Keratinocyte (primary cell): ENCODE results near the gene MYCBP2. TPM values are rescaled to one million over a fixed set of nuclear protein-coding genes. Genes with fewer than 3 reads are reported as not detected.

Source experiments
- DNase-seq: peaks from one replicate; pipeline ENCODE4 v3.0.0-alpha.2; 2011; ENCODE audit warnings: low read depth, missing footprints, low spot score
- FAIRE-seq: peaks from 2 replicates; lab custom pipeline; 2011; peaks lifted over from hg19 to GRCh38; lab: Jason Lieb, UNC
- H2AFZ ChIP-seq: 2 replicates; pipeline ENCODE4 v1.6.0; 2012; ENCODE audit warnings: low read length, control low read depth, inconsistent platforms; ENCODE audit not compliant: control insufficient read depth
- H3K27ac ChIP-seq: 2 replicates; pipeline ENCODE4 v1.5.1; 2011; ENCODE audit warnings: low read length; ENCODE audit not compliant: control insufficient read depth, insufficient read depth
- H3K27me3 ChIP-seq: 3 replicates; pipeline ENCODE4 v1.6.0; 2011; ENCODE audit warnings: low read length; ENCODE audit not compliant: control insufficient read depth, insufficient read depth; ENCODE audit errors: extremely low read depth
- H3K36me3 ChIP-seq, 2 experiments: 2 replicates in 1 of 2; 3 replicates in 1 of 2; pipeline ENCODE4 v1.5.1; 2011; ENCODE audit warnings: low read length in 2 of 2, mild to moderate bottlenecking in 1 of 2; ENCODE audit not compliant: control insufficient read depth in 2 of 2, insufficient read depth in 2 of 2; ENCODE audit errors: extremely low read depth in 1 of 2
- H3K4me1 ChIP-seq: 3 replicates; pipeline ENCODE4 v1.5.1; 2011; ENCODE audit warnings: low read length; ENCODE audit not compliant: control insufficient read depth, insufficient read depth; ENCODE audit errors: extremely low read depth
- H3K4me2 ChIP-seq: 3 replicates; pipeline ENCODE4 v1.6.0; 2011; ENCODE audit warnings: low read depth, low read length; ENCODE audit not compliant: control insufficient read depth, insufficient read depth; ENCODE audit errors: extremely low read depth
- H3K4me3 ChIP-seq, 3 experiments: fragments of 200-600 bp in 1 of 3; sonication (generic) in 1 of 3; 2 replicates in 2 of 3; 3 replicates in 1 of 3; pipeline ENCODE4 v1.5.1; 2011 to 2016; ENCODE audit warnings: low read length in 3 of 3, mild to moderate bottlenecking in 3 of 3, control low read depth in 2 of 3, inconsistent platforms in 1 of 3, low read depth in 1 of 3, mixed read lengths in 1 of 3, mixed run types in 1 of 3, moderate library complexity in 1 of 3; ENCODE audit not compliant: control insufficient read depth in 2 of 3, insufficient read depth in 2 of 3; ENCODE audit errors: extremely low read depth in 1 of 3
- H3K79me2 ChIP-seq: 2 replicates; pipeline ENCODE4 v1.6.0; 2012; ENCODE audit warnings: low read length; ENCODE audit not compliant: control insufficient read depth, insufficient read depth
- H3K9ac ChIP-seq: 3 replicates; pipeline ENCODE4 v1.6.0; 2011; ENCODE audit warnings: low read length; ENCODE audit not compliant: control insufficient read depth, insufficient read depth; ENCODE audit errors: extremely low read depth
- H3K9me1 ChIP-seq: 3 replicates; pipeline ENCODE4 v1.6.0; 2011; ENCODE audit warnings: low read length; ENCODE audit not compliant: control insufficient read depth, insufficient read depth; ENCODE audit errors: extremely low read depth
- H3K9me3 ChIP-seq: 2 replicates; pipeline ENCODE4 v1.5.1; 2012; ENCODE audit warnings: low read depth, low read length; ENCODE audit not compliant: control insufficient read depth
- H4K20me1 ChIP-seq: 3 replicates; pipeline ENCODE4 v1.6.0; 2011; ENCODE audit warnings: low read length; ENCODE audit not compliant: control insufficient read depth, insufficient read depth; ENCODE audit errors: extremely low read depth
- EZH2 ChIP-seq: IDR thresholded peaks from one replicate; pipeline ENCODE4 v1.6.1; 2012; ENCODE audit warnings: inconsistent platforms, mild to moderate bottlenecking, low read length, moderate library complexity
- dilution Hi-C: fragments of 300-500 bp; cut with MboI; formaldehyde crosslinking; loops from one replicate; pipeline ENCODE4 v1.7.0; 2020; ENCODE audit warnings: low sequenced_read_pairs; ENCODE audit not compliant: extremely low pct_ligation_motif_present
- polyA plus RNA-seq, 5 experiments: library from polyadenylated mRNA; depleted of rRNA in 3 of 5; stranded (reverse) in 3 of 5; stranded (forward) in 1 of 5; unstranded in 1 of 5; fragments of >200 nt; gene quantifications; 1 replicate in 1 of 5; 2 replicates in 3 of 5; 3 replicates in 1 of 5; pipeline versions ENCODE4 v1.2.1 to v1.2.3, GENCODE V29; 2011 to 2012; ENCODE audit warnings: missing spikeins in 2 of 5, low read depth in 1 of 5, low replicate concordance in 1 of 5
- TF ChIP-seq, protein P1 (sequence below), 3 experiments: IDR thresholded peaks in 1 of 3; conservative IDR thresholded peaks in 1 of 3; optimal IDR thresholded peaks in 1 of 3; 2 replicates in 2 of 3; 3 replicates in 1 of 3; pipeline versions ENCODE3 to v1.5.1; 2011; ENCODE audit warnings: low read length in 3 of 3, mild to moderate bottlenecking in 3 of 3, moderate library complexity in 2 of 3, control low read depth in 1 of 3, inconsistent platforms in 1 of 3; ENCODE audit not compliant: insufficient read depth in 2 of 3; ENCODE audit errors: extremely low read depth in 1 of 3

MYCBP2 gene
- polyA plus RNA-seq, 1 donor (not counting 4 experiments of a cell fraction or from before 2014, with no cell fraction given): 43.8 TPM

DNA sequence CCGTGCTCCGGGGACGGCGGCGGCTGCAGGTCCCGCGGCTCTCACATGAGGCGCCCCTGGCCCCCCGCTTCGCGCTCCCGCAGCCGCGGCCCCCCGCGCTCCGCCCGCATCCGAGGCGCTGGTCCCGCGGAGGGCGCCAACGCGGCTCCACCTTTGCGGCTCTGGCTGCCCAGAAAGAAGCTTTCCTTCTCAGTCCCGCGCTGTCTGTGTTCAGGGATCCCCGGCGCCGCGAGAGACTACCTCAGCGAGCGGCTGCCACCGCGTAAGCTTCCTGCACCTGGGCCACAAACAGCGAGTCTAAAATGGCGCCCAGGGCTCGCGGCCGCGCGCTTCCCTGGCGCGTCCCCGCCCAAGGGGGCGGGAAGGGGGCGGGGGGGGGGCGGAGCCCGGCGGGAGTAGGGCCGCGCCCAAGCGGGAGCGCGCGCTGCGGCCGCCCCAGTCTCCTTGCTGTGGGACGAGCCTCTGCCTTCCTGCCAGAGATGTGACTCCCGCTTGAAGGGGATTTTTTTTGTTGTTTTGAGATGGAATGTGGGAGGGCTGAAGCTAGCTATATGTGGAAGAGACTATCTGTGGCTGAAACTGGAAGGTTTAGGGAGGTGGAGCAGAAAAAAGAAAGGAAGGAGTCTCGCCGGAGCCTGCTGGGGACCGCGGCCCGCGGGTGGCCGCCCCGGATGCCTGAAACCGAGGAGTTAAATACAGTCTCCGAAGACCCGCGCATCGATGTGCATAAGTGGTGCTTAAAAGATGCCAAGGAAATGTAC is 299.9 kb downstream of the MYCBP2 start, which contains the start of gene FBXL3:
TSS of gene FBXL3 (minus strand) at position 299 of the 761 bp plus-strand sequence. CDS start 5,299 bp downstream, outside the sequence.
- H3K9ac ChIP-seq: peak within 1 kb of the TSS; percentile 96
- H3K4me3 ChIP-seq: peak within 1 kb of the TSS; percentile 60 to 91 (median 84)
- DNase-seq: no peak
- peak within 1 kb of the TSS; percentile 93 for H3K4me2 ChIP-seq
- no peaks in the 10 kb centered on the region for H3K9me1 ChIP-seq
- peaks cover 43% of the 10 kb centered on the region for H3K79me2 ChIP-seq
- dilution Hi-C loops: no loop called here
- H3K27me3 ChIP-seq: no peaks in the 10 kb centered on the region
- peak within 1 kb of the TSS; percentile 87 for H3K27ac ChIP-seq
- TF ChIP-seq EZH2: no peak
- TF ChIP-seq, protein P1, sequence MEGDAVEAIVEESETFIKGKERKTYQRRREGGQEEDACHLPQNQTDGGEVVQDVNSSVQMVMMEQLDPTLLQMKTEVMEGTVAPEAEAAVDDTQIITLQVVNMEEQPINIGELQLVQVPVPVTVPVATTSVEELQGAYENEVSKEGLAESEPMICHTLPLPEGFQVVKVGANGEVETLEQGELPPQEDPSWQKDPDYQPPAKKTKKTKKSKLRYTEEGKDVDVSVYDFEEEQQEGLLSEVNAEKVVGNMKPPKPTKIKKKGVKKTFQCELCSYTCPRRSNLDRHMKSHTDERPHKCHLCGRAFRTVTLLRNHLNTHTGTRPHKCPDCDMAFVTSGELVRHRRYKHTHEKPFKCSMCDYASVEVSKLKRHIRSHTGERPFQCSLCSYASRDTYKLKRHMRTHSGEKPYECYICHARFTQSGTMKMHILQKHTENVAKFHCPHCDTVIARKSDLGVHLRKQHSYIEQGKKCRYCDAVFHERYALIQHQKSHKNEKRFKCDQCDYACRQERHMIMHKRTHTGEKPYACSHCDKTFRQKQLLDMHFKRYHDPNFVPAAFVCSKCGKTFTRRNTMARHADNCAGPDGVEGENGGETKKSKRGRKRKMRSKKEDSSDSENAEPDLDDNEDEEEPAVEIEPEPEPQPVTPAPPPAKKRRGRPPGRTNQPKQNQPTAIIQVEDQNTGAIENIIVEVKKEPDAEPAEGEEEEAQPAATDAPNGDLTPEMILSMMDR (optimal IDR thresholded peaks at IDR 0.05 in 1 of 3, IDR thresholded peaks at IDR 0.05 in 1 of 3, conservative IDR thresholded peaks at IDR 0.05 in 1 of 3; ENCODE audit: extremely low read depth in 1 of 3, insufficient read depth in 2 of 3, low read length in 3 of 3): no peak
- H3K9me3 ChIP-seq: no peaks in the 10 kb centered on the region
- peak within 1 kb of the TSS; percentile 91 for H2AFZ ChIP-seq
- H4K20me1 ChIP-seq: peaks cover 14% of the 10 kb centered on the region
- H3K36me3 ChIP-seq: peaks cover 0 to 2% of the 10 kb centered on the region in 2 experiments
- H3K4me1 ChIP-seq: peaks cover 18% of the 10 kb centered on the region
- no peak for FAIRE-seq

DNA sequence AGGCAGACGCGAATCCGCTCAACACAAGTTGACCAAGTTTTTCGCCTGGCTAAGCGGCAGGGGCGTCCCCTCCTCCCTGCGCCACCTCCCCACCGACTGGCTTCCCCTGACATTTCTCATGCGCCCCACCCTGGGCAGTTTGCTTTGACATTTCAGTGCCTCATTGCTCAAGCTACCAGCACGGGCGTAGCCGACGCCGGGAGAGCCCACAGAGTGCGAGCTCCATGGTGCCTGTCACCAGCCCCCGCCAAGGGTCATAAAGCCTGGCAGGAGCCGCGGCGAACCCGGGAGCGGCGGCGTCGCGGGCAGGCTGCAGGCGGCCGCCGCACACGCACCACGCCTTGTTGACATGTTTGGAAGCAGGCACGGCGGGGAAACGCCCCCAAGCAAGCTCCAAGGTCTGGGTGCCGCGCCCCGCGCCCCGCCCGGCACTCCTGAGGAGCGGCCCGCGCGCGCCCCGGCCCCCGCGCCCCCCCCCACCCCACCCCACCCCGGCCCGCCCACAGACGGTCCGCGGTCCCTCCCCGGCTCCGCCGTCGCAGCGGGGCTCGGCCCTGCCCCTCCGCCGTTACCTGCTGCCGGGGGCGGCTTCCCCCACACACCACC is 300.5 kb downstream of the MYCBP2 start:
- H3K9ac ChIP-seq: peak overlapping the region; percentile 96
- H3K4me1 ChIP-seq: peaks cover 19% of the 10 kb centered on the region
- peak overlapping the region; percentile 82 for H2AFZ ChIP-seq
- FAIRE-seq: no peak
- H3K9me1 ChIP-seq: no peaks in the 10 kb centered on the region
- no peaks in the 10 kb centered on the region for H3K27me3 ChIP-seq
- DNase-seq: no peak
- TF ChIP-seq, protein P1 (optimal IDR thresholded peaks at IDR 0.05 in 1 of 3, IDR thresholded peaks at IDR 0.05 in 1 of 3, conservative IDR thresholded peaks at IDR 0.05 in 1 of 3; ENCODE audit: extremely low read depth in 1 of 3, insufficient read depth in 2 of 3, low read length in 3 of 3): no peak
- no peak for TF ChIP-seq EZH2
- H3K4me3 ChIP-seq: peak overlapping the region; percentile 60 to 91 (median 83)
- H4K20me1 ChIP-seq: peaks cover 14% of the 10 kb centered on the region
- H3K4me2 ChIP-seq: peak overlapping the region; percentile 93
- H3K36me3 ChIP-seq: peaks cover 0 to 2% of the 10 kb centered on the region in 2 experiments
- H3K9me3 ChIP-seq: no peaks in the 10 kb centered on the region
- dilution Hi-C loops: no loop called here
- peak overlapping the region; percentile 87 for H3K27ac ChIP-seq
- peaks cover 49% of the 10 kb centered on the region for H3K79me2 ChIP-seq
